ENCODE data around the gene FAM47B.

DNA sequence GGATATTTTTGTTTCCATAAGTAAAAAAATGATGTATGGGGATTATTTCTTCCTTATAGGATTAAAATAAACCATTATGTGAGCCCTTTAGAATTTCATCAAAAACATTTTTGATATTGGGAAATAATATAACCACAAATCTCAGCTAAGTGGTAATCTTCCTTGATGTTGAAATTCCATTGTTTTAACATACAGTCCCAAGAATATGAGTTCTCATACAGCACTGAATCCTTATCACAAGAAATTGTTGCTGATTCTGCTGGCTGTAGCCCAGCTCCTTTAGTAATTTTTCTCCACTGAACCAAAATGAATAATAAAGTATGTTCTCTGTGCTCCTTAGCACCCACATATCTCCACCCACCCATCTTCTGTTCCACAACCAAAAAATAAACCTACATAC is 41.9 kb upstream of the FAM47B start:
- TF ChIP-seq SIN3A (IDR thresholded peaks at IDR 0.05; ENCODE audit: borderline replicate concordance, insufficient read depth, low read length): no peak
- TF ChIP-seq, protein P1, sequence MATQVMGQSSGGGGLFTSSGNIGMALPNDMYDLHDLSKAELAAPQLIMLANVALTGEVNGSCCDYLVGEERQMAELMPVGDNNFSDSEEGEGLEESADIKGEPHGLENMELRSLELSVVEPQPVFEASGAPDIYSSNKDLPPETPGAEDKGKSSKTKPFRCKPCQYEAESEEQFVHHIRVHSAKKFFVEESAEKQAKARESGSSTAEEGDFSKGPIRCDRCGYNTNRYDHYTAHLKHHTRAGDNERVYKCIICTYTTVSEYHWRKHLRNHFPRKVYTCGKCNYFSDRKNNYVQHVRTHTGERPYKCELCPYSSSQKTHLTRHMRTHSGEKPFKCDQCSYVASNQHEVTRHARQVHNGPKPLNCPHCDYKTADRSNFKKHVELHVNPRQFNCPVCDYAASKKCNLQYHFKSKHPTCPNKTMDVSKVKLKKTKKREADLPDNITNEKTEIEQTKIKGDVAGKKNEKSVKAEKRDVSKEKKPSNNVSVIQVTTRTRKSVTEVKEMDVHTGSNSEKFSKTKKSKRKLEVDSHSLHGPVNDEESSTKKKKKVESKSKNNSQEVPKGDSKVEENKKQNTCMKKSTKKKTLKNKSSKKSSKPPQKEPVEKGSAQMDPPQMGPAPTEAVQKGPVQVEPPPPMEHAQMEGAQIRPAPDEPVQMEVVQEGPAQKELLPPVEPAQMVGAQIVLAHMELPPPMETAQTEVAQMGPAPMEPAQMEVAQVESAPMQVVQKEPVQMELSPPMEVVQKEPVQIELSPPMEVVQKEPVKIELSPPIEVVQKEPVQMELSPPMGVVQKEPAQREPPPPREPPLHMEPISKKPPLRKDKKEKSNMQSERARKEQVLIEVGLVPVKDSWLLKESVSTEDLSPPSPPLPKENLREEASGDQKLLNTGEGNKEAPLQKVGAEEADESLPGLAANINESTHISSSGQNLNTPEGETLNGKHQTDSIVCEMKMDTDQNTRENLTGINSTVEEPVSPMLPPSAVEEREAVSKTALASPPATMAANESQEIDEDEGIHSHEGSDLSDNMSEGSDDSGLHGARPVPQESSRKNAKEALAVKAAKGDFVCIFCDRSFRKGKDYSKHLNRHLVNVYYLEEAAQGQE (IDR thresholded peaks at IDR 0.05; ENCODE audit: insufficient read depth in 1 of 2, low read depth in 2 of 2, low read length in 2 of 2): no peak
